Tibial nerve (tissue), 4 donors: ENCODE measurements around the gene ANKRD62. TPM values are rescaled to one million over a fixed set of nuclear protein-coding genes. Genes with fewer than 3 reads are reported as not detected.

Experiments used
- DNase-seq, 2 donors: peaks; one replicate each; pipeline ENCODE4 v3.0.0-alpha.2; 2019; ENCODE audit warnings: low spot score in 2 of 2
- H3K27ac ChIP-seq, 4 donors: fragments of 200-600 bp; sonication (generic) in 3 of 4; one replicate each; pipeline ENCODE4 v1.5.1; 2017 to 2019; ENCODE audit warnings: mild to moderate bottlenecking in 1 of 4
- H3K27me3 ChIP-seq, 2 donors: fragments of 200-600 bp; sonication (generic) in 1 of 2; one replicate each; pipeline versions ENCODE4 v1.5.1 to v1.6.0; 2017 to 2019
- H3K36me3 ChIP-seq, 3 donors: fragments of 200-600 bp; sonication (generic); one replicate each; pipeline ENCODE4 v1.5.1; 2018 to 2019
- H3K4me1 ChIP-seq, 4 donors: fragments of 200-600 bp; sonication (generic) in 3 of 4; one replicate each; pipeline ENCODE4 v1.5.1; 2017 to 2019
- H3K4me3 ChIP-seq, 4 donors: fragments of 200-600 bp; sonication (generic) in 3 of 4; one replicate each; pipeline ENCODE4 v1.5.1; 2017 to 2019; ENCODE audit warnings: mild to moderate bottlenecking in 1 of 4, moderate library complexity in 1 of 4
- H3K9me3 ChIP-seq, 4 donors: fragments of 200-600 bp; sonication (generic) in 3 of 4; one replicate each; pipeline ENCODE4 v1.5.1; 2017 to 2019
- EP300 ChIP-seq, 2 donors: sonication (generic); formaldehyde crosslinking; IDR thresholded peaks; one replicate each; pipeline ENCODE4 v1.6.1; 2017; ENCODE audit warnings: antibody characterized with exemption in 2 of 2, mild to moderate bottlenecking in 1 of 2
- POLR2A ChIP-seq, 2 donors: fragments of 450-650 bp; IDR thresholded peaks; one replicate each; pipeline ENCODE4 v1.6.1; 2017; ENCODE audit warnings: antibody characterized with exemption in 2 of 2, mild to moderate bottlenecking in 2 of 2, moderate library complexity in 2 of 2
- WGBS, 2 donors: methylation state at CpG; one replicate each; pipeline ENCODE4 v1.1.5; 2018; 5-methylcytosine and 5-hydroxymethylcytosine counted together
- total RNA-seq, 4 donors: library from RNA; depleted of rRNA; stranded (reverse); fragments of >200 nt; gene quantifications; one replicate each; pipeline ENCODE4 v1.1.0, GENCODE V29; 2016
- TF ChIP-seq, protein P1 (sequence below), 5 experiments: fragments of 200-600 bp in 3 of 5; fragments of 450-650 bp in 2 of 5; sonication (generic) in 3 of 5; IDR thresholded peaks; one replicate each; pipeline ENCODE4 v1.5.1; 2016 to 2019; ENCODE audit warnings: antibody characterized with exemption in 5 of 5, mild to moderate bottlenecking in 3 of 5, moderate library complexity in 2 of 5

ANKRD62 gene
- total RNA-seq, 4 donors from 2014 or later, result not detected

DNA sequence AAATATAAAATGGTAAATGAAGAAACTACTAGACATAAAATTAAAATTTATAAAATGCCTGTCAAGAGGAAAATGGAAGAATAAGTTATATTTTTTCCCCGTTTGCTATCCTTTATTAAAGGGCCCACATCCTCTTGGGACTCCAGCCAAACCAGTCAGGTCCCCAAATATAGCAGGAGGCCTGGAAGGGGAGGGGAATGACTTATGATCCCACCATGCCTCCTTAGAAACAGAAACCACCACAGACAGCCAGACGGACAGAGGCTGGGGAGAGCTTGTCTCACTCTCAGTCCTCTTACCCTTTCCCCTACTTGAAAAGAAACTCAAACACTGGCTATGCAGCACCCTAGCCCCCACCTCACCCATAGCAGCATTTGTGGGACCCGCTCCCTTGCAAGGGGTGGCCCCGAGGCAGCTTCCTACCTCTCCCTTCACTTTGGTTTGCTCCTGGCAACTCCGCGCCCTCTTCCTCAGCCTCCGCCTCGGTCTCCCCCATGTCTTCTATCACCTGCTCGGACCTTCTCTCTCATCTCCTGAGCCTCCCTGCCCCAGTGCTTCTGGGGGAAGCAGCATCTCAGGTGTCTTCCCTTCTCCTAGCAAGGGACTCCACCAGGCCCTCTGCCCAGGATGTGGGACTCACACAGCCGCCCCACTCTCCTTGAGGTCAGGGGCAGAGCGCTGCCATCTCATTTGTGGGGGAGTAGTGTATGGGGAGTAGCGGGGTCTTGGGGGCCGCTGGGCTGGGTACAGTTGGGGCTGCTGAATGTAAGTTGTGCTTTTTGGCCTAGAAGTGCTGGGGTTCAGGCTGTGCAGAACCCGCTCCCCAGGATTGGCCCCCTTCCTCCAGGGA, 37.4 kb upstream of the ANKRD62 start:
- 73 to 78% methylated on average over 14 of the region's 14 CpGs for WGBS, 2 donors

DNA sequence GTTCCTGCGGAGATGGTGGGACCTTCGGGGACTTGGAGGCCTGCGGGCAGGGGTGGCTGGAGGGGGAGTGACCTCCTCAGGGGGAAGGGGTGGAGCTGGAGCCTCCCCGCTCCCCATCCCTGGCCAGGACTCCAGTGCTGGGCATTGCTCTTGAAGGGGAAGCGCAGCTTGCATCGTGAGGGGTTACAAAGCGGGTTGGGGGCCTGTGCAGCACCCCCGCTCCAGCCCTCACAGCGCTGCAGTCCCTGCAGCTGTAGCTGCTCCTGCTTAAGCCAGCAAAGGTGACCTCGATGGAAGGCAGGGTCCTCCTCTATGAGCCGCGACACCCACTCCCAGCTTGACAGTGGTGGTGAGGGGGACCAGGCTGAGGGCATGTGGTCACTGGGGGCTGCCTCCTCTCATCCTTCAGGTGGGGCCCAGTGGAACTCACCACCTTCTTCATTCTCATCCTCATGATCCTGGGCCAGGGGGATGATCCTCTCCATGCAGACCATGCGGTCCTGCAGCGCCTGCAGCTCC, 36.7 kb upstream of the ANKRD62 start:
- no peak for TF ChIP-seq EP300 (IDR thresholded peaks at IDR 0.05)
- no peak for TF ChIP-seq POLR2A (IDR thresholded peaks at IDR 0.05)
- TF ChIP-seq, protein P1, sequence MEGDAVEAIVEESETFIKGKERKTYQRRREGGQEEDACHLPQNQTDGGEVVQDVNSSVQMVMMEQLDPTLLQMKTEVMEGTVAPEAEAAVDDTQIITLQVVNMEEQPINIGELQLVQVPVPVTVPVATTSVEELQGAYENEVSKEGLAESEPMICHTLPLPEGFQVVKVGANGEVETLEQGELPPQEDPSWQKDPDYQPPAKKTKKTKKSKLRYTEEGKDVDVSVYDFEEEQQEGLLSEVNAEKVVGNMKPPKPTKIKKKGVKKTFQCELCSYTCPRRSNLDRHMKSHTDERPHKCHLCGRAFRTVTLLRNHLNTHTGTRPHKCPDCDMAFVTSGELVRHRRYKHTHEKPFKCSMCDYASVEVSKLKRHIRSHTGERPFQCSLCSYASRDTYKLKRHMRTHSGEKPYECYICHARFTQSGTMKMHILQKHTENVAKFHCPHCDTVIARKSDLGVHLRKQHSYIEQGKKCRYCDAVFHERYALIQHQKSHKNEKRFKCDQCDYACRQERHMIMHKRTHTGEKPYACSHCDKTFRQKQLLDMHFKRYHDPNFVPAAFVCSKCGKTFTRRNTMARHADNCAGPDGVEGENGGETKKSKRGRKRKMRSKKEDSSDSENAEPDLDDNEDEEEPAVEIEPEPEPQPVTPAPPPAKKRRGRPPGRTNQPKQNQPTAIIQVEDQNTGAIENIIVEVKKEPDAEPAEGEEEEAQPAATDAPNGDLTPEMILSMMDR (IDR thresholded peaks at IDR 0.05), result no peak
- Histone ChIP-seq H3K27ac (no peak overlapping the region), H3K4me1 (no peaks in the 10 kb centered on the region), H3K4me3 (no peak overlapping the region), H3K9me3 (no peaks in the 10 kb centered on the region), H3K27me3 (no peaks in the 10 kb centered on the region), H3K36me3 (no peaks in the 10 kb centered on the region)
- 77 to 81% methylated on average over 8 to 13 of the region's 14 CpGs for WGBS, 2 donors
- no peak for DNase-seq

More for the DNA sequence above, 37.4 kb upstream of the ANKRD62 start:
- H3K36me3 ChIP-seq, result no peaks in the 10 kb centered on the region
- no peaks in the 10 kb centered on the region for H3K27me3 ChIP-seq
- DNase-seq, result no peak
- H3K27ac ChIP-seq, result no peak overlapping the region
- no peak overlapping the region for H3K4me3 ChIP-seq
- H3K4me1 ChIP-seq, result no peaks in the 10 kb centered on the region
- TF ChIP-seq, protein P1 (IDR thresholded peaks at IDR 0.05), result no peak
- TF ChIP-seq EP300 (IDR thresholded peaks at IDR 0.05) (no peak), POLR2A (IDR thresholded peaks at IDR 0.05) (no peak)
- H3K9me3 ChIP-seq, result no peaks in the 10 kb centered on the region

DNA sequence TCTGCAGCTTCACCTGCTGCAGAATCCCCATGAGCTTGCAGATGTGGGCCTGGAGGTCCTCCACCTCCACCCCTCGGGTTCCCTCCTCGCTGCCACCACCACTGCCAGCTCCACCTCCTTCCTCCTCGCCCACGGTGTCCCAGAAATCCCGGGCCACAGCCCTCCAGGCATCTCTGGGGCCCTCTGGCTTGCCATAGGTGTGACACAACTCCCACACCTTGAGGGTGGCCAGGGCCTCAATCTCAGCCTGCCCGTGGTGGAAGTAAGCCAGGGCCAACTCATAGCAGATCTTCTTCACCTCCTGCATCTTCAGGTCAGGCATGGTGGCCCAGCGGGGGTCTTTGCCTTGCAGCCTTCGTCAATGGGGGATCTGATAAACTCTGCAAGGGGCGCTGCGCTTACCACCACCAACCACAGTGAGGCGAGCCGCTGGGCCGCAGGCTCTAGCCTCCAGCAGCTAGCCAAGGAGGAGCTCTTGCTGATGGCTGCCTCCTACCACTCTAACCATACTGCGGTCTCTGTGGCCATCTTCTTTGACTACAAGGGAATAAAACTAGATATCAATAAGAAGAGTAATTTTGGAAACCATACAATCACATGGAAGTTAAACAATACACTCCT, 36.1 kb upstream of the ANKRD62 start:
- no peak overlapping the region for H3K4me3 ChIP-seq
- no peaks in the 10 kb centered on the region for H3K27me3 ChIP-seq
- H3K9me3 ChIP-seq, result no peaks in the 10 kb centered on the region
- no peak for DNase-seq
- H3K4me1 ChIP-seq, result no peaks in the 10 kb centered on the region
- no peaks in the 10 kb centered on the region for H3K36me3 ChIP-seq
- TF ChIP-seq POLR2A (IDR thresholded peaks at IDR 0.05) (no peak), EP300 (IDR thresholded peaks at IDR 0.05) (no peak)
- TF ChIP-seq, protein P1 (IDR thresholded peaks at IDR 0.05), result no peak
- 81 to 82% methylated on average over 12 to 13 of the region's 14 CpGs for WGBS, 2 donors
- H3K27ac ChIP-seq, result no peak overlapping the region

DNA sequence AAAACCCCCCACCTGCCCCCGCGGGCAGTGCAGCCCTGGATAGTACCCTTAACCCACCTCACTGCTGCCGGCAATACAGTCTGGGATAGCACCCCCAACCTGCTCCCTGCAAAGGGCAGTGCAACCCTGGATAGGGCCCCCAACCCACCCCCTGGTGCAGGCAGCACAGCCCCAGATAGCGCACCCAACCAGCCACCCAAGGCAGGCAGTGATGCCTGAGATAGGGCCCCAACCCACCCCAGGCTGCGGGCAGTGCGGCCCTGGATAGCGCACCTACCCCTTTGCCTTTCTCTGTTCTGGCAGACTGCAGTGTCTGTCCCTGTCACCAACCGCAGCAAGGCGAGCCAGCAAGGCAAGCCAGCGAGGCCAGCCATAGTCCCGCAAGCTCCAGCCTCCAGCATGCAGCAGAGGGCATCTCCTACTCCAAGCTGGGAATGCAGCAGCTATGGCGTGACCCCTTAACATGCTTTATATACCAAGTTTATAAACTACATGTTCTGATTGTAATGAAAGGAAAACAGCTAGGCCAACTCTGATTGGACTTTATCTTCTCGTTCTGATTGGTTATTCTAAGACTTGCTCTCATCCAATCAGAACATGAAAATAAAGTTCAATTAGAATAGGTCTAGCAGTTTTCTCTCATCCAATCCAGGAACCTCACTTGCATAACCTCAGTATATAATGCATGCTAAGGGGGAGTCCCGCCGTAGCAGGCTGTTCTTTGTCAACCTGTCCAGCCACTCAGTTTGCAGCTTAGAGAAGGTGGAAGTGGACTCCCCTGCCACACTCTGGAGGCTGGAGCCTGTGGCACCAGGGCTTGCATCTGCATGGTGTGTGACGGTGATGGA, 34.1 kb upstream of the ANKRD62 start:
- H3K36me3 ChIP-seq, result no peaks in the 10 kb centered on the region
- 77 to 90% methylated on average over 13 to 16 of the region's 16 CpGs for WGBS, 2 donors
- H3K4me1 ChIP-seq, result no peaks in the 10 kb centered on the region
- H3K9me3 ChIP-seq, result no peaks in the 10 kb centered on the region
- TF ChIP-seq, protein P1 (IDR thresholded peaks at IDR 0.05), result no peak
- no peak for TF ChIP-seq POLR2A (IDR thresholded peaks at IDR 0.05)
- TF ChIP-seq EP300 (IDR thresholded peaks at IDR 0.05), result no peak
- H3K27ac ChIP-seq, result no peak overlapping the region
- no peaks in the 10 kb centered on the region for H3K27me3 ChIP-seq
- no peak overlapping the region for H3K4me3 ChIP-seq
- no peak for DNase-seq
